AG09319 (cell line): ENCODE measurements around the gene C5orf15.

Experiments
- DNase-seq: peaks from one replicate; pipeline ENCODE4 v3.0.0-alpha.2; 2010; ENCODE audit warnings: low read depth; ENCODE audit errors: extremely low read depth
- CTCF ChIP-seq: IDR thresholded peaks from 2 replicates; pipeline ENCODE4 v1.5.1; 2011; ENCODE audit warnings: low read depth, mild to moderate bottlenecking, inconsistent platforms, low read length, moderate library complexity

Gene C5orf15

GRCh38 chr5:133998042-133998441, 29.6 kb upstream of the C5orf15 start:
- no peak for TF ChIP-seq CTCF

GRCh38 chr5:133996683-133997252, 28.3 kb upstream of the C5orf15 start:
- TF ChIP-seq CTCF: peak; percentile 45
- no peak for DNase-seq

More at GRCh38 chr5:133998042-133998441, 29.6 kb upstream of the C5orf15 start:
- no peak for DNase-seq

- TF ChIP-seq CTCF: no peak
- DNase-seq: no peak
These were observed 27.6 kb upstream of the C5orf15 start for GRCh38 chr5:133995883-133996563.

GRCh38 chr5:133995341-133995740, 26.9 kb upstream of the C5orf15 start:
- no peak for TF ChIP-seq CTCF
- no peak for DNase-seq

- TF ChIP-seq CTCF: no peak
- no peak for DNase-seq
These were observed 26.5 kb upstream of the C5orf15 start for GRCh38 chr5:133994990-133995333.

- DNase-seq: no peak
- no peak for TF ChIP-seq CTCF
These were observed 26.0 kb upstream of the C5orf15 start for GRCh38 chr5:133994297-133994989.
